ENCODE results near the gene SLC38A2.

DNA sequence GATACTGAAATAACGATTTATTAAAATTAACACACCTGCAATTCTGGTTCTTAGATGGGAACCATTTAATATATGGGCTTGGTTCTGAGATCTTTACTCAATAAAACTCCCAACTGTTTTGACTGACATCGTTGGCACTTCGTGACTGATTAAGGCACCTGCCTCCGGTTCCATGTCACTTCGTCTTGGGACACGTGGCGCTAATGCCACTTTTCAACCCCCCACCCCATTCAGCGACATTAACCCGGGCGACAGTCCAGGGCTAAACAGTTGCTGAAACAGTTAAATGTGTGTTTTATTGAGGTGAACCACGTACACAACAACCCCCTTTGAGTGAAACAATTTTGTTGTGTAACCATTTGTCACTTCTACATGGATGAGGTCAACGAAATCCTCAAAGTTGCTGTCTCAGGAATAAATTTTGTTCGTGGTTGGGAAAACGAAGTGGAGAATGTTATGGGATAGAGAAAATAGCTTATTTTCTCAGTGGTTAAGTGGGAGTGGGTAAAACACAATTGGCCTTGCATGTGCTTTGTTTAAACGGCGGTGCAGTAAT lies 9.9 kb upstream of the SLC38A2 start:
- TF ChIP-seq POLR2A (IDR thresholded peaks at IDR 0.05; ENCODE audit: low read length) (no peak), GATA1 (IDR thresholded peaks at IDR 0.05; ENCODE audit: low read depth, low read length) (no peak)
